ENCODE results near the gene DDX10. TPM values are rescaled to one million over a fixed set of nuclear protein-coding genes. Genes with fewer than 3 reads are reported as not detected.

The DDX10 gene
- total and polyA plus RNA-seq, 4 donors: 8.0 to 11.8 (median 9.0) TPM

DNA sequence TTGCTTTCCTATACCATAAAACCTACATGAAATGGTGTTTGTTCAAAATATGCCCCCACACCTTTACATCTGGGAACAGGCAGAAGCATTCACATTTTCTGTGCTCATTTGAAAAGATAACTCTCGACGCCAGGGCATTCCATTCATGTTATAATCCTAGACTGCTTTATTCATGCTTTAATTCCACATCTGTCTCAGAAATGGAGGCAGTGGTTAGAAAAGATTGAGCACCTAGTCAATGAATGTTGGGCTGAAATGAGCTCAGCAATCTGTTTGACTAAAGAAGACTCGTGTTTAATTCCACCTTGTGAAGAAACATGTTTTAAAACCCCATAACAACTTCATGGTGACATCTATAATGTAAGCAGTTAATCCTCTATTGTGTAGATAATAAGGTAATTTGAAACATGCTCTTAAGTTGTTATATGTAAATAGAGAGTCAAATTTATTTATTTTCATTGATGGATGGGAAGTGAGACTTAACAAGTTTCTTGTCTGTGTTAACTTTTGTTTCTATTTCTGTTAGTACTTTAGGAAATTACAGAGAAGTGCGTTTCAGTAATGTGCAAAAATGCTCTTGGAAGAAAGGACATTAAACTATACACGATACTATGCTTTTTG, 217.5 kb downstream of the DDX10 start:
- Histone ChIP-seq H3K27me3 (ENCODE audit: control insufficient read depth in 4 of 4, insufficient read depth in 4 of 4, low read length in 3 of 4) (no peaks in the 10 kb centered on the region), H3K4me3 (ENCODE audit: low read depth in 1 of 3, low read length in 3 of 3) (no peak overlapping the region), H3K9ac (ENCODE audit: low read depth in 1 of 2, low read length in 2 of 2) (no peak overlapping the region), H3K36me3 (ENCODE audit: control insufficient read depth in 4 of 4, insufficient read depth in 3 of 4, low read depth in 1 of 4, low read length in 3 of 4) (no peaks in the 10 kb centered on the region), H3K27ac (ENCODE audit: low read depth in 1 of 2, low read length in 2 of 2) (no peak overlapping the region), H3K9me3 (ENCODE audit: control insufficient read depth in 4 of 4, low read length in 3 of 4) (no peaks in the 10 kb centered on the region), H3K4me1 (ENCODE audit: control insufficient read depth in 4 of 4, insufficient read depth in 4 of 4, low read length in 3 of 4) (no peaks in the 10 kb centered on the region)
- no peak for DNase-seq (ENCODE audit: low spot score)
- TF ChIP-seq, protein P1, sequence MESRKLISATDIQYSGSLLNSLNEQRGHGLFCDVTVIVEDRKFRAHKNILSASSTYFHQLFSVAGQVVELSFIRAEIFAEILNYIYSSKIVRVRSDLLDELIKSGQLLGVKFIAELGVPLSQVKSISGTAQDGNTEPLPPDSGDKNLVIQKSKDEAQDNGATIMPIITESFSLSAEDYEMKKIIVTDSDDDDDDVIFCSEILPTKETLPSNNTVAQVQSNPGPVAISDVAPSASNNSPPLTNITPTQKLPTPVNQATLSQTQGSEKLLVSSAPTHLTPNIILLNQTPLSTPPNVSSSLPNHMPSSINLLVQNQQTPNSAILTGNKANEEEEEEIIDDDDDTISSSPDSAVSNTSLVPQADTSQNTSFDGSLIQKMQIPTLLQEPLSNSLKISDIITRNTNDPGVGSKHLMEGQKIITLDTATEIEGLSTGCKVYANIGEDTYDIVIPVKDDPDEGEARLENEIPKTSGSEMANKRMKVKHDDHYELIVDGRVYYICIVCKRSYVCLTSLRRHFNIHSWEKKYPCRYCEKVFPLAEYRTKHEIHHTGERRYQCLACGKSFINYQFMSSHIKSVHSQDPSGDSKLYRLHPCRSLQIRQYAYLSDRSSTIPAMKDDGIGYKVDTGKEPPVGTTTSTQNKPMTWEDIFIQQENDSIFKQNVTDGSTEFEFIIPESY (IDR thresholded peaks at IDR 0.05): no peak
- TF ChIP-seq, protein P2, sequence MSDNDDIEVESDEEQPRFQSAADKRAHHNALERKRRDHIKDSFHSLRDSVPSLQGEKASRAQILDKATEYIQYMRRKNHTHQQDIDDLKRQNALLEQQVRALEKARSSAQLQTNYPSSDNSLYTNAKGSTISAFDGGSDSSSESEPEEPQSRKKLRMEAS (IDR thresholded peaks at IDR 0.05): no peak
- no peak for TF ChIP-seq EGR1 (IDR thresholded peaks at IDR 0.05; ENCODE audit: low read depth in 2 of 2)
- TF ChIP-seq NR2F2 (IDR thresholded peaks at IDR 0.05): no peak
- no peak for TF ChIP-seq GABPA (IDR thresholded peaks at IDR 0.05 in 1 of 2, conservative IDR thresholded peaks at IDR 0.05 in 1 of 2)
- TF ChIP-seq JUND (IDR thresholded peaks at IDR 0.05): no peak
- TF ChIP-seq YY1 (IDR thresholded peaks at IDR 0.05): no peak
- TF ChIP-seq, protein P3, sequence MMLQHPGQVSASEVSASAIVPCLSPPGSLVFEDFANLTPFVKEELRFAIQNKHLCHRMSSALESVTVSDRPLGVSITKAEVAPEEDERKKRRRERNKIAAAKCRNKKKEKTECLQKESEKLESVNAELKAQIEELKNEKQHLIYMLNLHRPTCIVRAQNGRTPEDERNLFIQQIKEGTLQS (IDR thresholded peaks at IDR 0.05): no peak
- TF ChIP-seq TAF1 (conservative IDR thresholded peaks at IDR 0.05): no peak
- TF ChIP-seq FOXA1 (IDR thresholded peaks at IDR 0.05): no peak
- no peak for TF ChIP-seq RXRA (IDR thresholded peaks at IDR 0.05)
- TF ChIP-seq SP1 (IDR thresholded peaks at IDR 0.05): no peak
- TF ChIP-seq, protein P4, sequence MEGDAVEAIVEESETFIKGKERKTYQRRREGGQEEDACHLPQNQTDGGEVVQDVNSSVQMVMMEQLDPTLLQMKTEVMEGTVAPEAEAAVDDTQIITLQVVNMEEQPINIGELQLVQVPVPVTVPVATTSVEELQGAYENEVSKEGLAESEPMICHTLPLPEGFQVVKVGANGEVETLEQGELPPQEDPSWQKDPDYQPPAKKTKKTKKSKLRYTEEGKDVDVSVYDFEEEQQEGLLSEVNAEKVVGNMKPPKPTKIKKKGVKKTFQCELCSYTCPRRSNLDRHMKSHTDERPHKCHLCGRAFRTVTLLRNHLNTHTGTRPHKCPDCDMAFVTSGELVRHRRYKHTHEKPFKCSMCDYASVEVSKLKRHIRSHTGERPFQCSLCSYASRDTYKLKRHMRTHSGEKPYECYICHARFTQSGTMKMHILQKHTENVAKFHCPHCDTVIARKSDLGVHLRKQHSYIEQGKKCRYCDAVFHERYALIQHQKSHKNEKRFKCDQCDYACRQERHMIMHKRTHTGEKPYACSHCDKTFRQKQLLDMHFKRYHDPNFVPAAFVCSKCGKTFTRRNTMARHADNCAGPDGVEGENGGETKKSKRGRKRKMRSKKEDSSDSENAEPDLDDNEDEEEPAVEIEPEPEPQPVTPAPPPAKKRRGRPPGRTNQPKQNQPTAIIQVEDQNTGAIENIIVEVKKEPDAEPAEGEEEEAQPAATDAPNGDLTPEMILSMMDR (IDR thresholded peaks at IDR 0.05; ENCODE audit: low read depth, low read length, missing input control): no peak
- TF ChIP-seq RAD21 (IDR thresholded peaks at IDR 0.05): no peak
- TF ChIP-seq HNF4G (IDR thresholded peaks at IDR 0.05): no peak
- WGBS: 95% methylated on average over 5 of the region's 5 CpGs

DNA sequence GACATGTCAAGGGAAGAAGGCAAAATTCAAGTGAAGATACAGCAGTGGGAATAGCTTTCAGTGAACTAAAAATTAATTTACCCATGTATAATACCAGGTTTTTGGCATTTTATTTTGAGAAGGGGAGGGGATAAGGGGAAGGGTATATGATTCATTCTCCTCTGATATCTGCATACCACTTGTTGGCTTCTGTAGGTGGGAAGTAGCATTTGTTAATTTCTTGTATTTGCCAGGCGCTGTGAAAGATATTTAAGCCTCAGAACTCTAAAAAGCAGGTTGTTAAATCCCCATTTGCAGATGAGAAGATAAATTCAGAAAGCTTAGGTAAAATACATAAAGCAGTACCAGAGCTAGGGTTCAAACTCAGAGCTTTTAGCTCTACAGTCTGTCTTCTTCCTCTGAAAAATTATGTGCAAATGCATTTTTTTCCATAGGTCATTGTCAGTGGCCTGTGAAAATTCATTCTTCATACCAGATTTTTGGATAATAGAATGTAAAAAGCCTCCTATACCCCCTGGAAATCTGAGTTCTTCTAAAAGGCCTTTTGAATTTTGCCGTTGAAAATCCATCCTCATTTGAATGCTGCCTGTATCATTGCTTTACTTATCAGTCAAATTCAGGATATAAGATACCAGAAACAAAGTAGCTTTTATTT, 221.3 kb downstream of the DDX10 start:
- H3K4me3 ChIP-seq (ENCODE audit: low read depth in 1 of 3, low read length in 3 of 3): no peak overlapping the region
- H3K9ac ChIP-seq (ENCODE audit: low read depth in 1 of 2, low read length in 2 of 2): no peak overlapping the region
- no peaks in the 10 kb centered on the region for H3K4me1 ChIP-seq (ENCODE audit: control insufficient read depth in 4 of 4, insufficient read depth in 4 of 4, low read length in 3 of 4)
- H3K9me3 ChIP-seq (ENCODE audit: control insufficient read depth in 4 of 4, low read length in 3 of 4): no peaks in the 10 kb centered on the region
- H3K27me3 ChIP-seq (ENCODE audit: control insufficient read depth in 4 of 4, insufficient read depth in 4 of 4, low read length in 3 of 4): no peaks in the 10 kb centered on the region
- 83% methylated on average over 2 of the region's 2 CpGs for WGBS
- no peaks in the 10 kb centered on the region for H3K36me3 ChIP-seq (ENCODE audit: control insufficient read depth in 4 of 4, insufficient read depth in 3 of 4, low read depth in 1 of 4, low read length in 3 of 4)
- H3K27ac ChIP-seq (ENCODE audit: low read depth in 1 of 2, low read length in 2 of 2): no peak overlapping the region
- no peak for DNase-seq (ENCODE audit: low spot score)
- TF ChIP-seq, protein P3 (IDR thresholded peaks at IDR 0.05): no peak
- TF ChIP-seq, protein P4 (IDR thresholded peaks at IDR 0.05; ENCODE audit: low read depth, low read length, missing input control): no peak
- TF ChIP-seq TAF1 (conservative IDR thresholded peaks at IDR 0.05): no peak
- TF ChIP-seq HNF4G (IDR thresholded peaks at IDR 0.05): no peak
- TF ChIP-seq NR2F2 (IDR thresholded peaks at IDR 0.05): no peak
- no peak for TF ChIP-seq FOXA2 (IDR thresholded peaks at IDR 0.05)
- no peak for TF ChIP-seq EGR1 (IDR thresholded peaks at IDR 0.05; ENCODE audit: low read depth in 2 of 2)
- TF ChIP-seq, protein P1 (IDR thresholded peaks at IDR 0.05): no peak
- TF ChIP-seq, protein P2 (IDR thresholded peaks at IDR 0.05): no peak
- no peak for TF ChIP-seq YY1 (IDR thresholded peaks at IDR 0.05)
- no peak for TF ChIP-seq RAD21 (IDR thresholded peaks at IDR 0.05)
- no peak for TF ChIP-seq FOXA1 (IDR thresholded peaks at IDR 0.05)
- TF ChIP-seq GABPA (IDR thresholded peaks at IDR 0.05 in 1 of 2, conservative IDR thresholded peaks at IDR 0.05 in 1 of 2): no peak
